HG03378 (cell line): ENCODE results near the gene ZNF398.

Experiments used
- ATAC-seq: cut with Tn5 transposase; IDR thresholded peaks from one replicate; pipeline ENCODE4 v1.9.1; 2021; ENCODE audit warnings: mild to moderate bottlenecking, moderate library complexity; ENCODE audit not compliant: unreplicated experiment

ZNF398 gene

DNA sequence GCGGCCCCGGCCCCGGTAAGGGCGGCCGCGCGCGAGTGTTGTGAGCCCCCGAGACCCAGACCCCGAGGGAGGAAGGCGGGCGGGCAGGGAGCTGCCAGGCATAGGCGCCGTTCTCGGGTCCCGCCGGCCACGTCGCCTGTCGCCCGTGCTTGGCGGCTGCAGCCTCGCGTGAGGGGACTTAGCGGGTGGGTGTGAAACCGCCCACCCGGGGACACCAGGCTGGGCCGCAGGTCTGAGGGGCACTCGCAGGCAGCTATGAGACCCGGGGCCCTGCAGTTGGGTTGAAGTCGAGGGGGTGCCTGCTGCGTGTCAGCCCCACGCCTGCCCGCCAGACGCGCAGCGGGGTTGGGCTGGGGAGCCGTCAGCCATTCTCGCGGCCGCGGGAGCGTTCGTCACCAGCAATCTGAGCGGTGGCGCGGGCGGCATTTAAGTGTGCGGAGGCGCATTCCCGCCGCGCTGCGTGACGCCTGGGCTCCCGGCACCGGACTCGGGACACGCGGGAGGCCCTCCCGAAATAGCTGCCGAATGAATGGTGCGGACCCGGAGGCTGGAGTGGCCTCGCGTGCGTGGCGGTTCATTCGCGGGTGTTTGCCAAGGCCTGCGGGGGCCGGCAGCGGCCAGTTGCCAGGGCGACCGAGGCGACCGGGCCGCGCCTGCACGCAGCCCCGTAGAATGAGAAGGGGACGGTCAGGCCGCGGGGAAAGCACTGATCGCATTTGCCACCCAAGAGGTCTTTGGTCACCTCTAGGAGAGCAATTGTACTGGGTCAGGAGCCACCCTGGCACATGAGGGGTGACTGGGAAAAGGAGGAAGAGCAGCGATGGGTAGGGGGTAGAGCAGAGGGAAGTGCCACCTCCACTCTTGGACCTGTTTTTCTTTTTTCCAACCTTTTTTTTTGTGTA lies 750 bp downstream of the ZNF398 start:
- peak; percentile 25 for ATAC-seq

GRCh38 chr7:149150981-149151380 lies 3.7 kb downstream of the ZNF398 start:
- no peak for ATAC-seq

- ATAC-seq: no peak
These were observed 6.1 kb downstream of the ZNF398 start for GRCh38 chr7:149153346-149153745.

DNA sequence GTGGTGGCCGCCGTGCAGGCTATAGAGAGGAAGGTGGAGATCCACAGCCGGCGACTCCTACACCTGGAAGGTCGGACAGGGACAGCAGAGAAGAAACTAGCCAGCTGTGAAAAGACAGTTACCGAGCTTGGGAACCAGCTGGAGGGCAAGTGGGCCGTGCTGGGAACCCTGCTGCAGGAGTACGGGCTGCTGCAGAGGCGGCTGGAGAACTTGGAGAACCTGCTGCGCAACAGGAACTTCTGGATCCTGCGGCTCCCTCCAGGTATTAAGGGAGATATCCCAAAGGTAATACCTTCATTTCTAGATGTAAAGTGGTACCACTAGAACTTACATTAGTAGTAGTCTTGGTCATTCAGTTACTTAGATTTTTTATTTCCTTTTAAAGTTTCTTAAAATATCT lies 6.8 kb downstream of the ZNF398 start:
- ATAC-seq: no peak

DNA sequence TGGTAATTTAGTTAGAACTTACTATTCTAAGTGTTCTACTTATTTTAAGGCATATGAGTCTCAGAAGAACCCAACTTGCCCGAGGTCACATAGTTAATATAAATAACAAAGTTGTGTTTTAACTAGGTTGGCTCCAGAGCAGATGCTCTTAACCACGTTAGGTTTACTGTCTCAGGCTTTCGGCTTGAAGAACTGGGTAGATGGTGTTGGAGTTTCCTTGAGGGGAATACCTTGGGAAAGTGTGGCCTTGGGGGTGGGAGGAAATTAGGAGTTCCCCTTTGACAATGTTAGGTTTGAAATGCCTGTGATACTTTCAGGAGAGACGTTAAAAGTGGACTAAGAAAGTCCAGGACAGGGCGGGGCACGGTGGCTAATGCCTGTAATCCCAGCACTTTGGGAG lies 9.6 kb downstream of the ZNF398 start:
- no peak for ATAC-seq

- ATAC-seq: no peak
These were observed 14.1 kb downstream of the ZNF398 start for GRCh38 chr7:149161241-149161848.

DNA sequence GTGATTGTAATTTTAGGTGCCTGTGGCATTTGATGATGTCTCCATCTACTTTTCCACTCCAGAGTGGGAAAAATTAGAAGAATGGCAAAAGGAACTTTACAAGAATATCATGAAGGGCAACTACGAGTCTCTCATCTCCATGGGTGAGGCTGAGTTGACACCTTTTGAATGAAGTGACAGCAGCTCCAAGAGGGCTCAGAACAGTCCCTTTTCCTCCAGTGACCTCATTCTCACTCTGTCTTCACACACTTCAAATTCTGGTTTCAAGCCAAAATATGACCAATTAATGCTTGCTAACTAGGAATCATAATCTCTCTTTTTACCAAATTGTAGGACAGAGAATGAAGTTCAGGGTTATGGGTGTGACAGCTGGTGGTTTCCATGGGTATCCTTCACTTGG lies 18.9 kb downstream of the ZNF398 start:
- no peak for ATAC-seq

DNA sequence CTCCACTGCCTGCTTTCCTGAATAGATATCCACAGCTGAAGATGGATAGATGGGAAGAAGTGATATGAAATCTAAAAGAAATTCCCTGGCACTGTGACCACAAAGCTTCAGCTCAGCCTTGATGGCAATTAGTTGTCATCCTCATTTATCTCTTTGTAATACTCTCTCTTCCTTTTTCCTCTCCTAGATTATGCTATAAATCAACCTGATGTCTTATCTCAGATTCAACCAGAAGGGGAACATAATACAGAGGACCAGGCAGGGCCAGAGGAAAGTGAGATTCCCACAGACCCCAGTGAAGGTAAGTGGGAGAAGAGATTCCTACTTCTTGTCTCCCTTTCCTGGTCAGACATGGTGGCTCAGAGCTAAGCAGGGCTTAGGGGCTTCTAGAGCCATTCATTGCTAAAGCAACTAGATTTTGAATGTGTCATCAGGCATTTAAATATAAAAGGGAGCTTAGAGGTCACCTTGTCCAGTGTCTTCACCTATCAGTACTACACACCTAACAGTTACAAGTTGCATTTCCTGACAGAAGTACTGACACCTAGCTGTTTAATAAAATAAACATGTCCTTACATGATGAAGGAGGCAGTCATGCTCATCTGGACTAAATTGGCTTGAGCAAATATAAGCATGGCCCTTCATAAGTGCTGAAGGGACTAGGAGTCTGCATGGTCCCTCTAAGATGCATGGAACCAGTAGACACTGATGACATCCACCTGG lies 19.5 kb downstream of the ZNF398 start:
- no peak for ATAC-seq

GRCh38 chr7:149171892-149172533 lies 24.8 kb downstream of the ZNF398 start:
- ATAC-seq: no peak

- ATAC-seq: no peak
These were observed 25.3 kb downstream of the ZNF398 start for GRCh38 chr7:149172534-149172920.

- no peak for ATAC-seq
These were observed 27.9 kb downstream of the ZNF398 start for GRCh38 chr7:149175150-149175549.

DNA sequence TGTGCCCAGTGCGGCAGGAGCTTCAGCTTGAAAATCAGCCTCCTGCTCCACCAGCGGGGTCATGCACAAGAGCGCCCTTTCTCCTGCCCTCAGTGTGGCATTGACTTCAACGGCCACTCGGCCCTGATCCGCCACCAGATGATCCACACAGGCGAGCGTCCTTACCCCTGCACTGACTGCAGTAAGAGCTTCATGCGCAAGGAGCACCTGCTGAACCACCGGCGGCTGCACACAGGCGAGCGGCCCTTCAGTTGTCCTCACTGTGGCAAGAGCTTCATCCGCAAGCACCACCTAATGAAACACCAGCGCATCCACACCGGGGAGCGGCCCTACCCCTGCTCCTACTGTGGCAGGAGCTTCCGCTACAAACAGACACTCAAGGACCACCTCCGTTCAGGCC lies 32.0 kb downstream of the ZNF398 start:
- no peak for ATAC-seq

GRCh38 chr7:149180722-149181449 lies 33.6 kb downstream of the ZNF398 start:
- ATAC-seq: no peak

GRCh38 chr7:149181450-149181790 lies 34.2 kb downstream of the ZNF398 start:
- ATAC-seq: no peak

GRCh38 chr7:149184274-149184673 lies 37.0 kb downstream of the ZNF398 start:
- ATAC-seq: no peak

DNA sequence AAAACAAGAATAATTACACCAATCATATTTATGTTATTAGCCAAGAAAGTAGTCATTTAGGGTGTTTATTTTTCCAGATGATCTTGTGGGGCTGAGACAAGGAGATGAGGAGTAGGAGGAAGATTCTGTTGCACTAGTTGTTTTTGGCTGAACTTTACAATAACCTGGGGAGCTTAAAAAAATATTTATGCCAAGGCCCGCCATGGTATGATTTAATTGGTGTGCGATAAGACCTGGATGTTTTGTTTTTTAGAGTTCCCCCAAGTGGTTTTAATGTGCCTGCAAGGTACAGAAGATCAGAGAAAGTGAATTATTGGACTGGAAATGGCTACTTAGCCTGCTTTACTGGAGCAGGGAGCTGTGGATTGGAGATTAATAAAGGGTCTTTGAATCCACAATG lies 41.0 kb downstream of the ZNF398 start:
- ATAC-seq: no peak

DNA sequence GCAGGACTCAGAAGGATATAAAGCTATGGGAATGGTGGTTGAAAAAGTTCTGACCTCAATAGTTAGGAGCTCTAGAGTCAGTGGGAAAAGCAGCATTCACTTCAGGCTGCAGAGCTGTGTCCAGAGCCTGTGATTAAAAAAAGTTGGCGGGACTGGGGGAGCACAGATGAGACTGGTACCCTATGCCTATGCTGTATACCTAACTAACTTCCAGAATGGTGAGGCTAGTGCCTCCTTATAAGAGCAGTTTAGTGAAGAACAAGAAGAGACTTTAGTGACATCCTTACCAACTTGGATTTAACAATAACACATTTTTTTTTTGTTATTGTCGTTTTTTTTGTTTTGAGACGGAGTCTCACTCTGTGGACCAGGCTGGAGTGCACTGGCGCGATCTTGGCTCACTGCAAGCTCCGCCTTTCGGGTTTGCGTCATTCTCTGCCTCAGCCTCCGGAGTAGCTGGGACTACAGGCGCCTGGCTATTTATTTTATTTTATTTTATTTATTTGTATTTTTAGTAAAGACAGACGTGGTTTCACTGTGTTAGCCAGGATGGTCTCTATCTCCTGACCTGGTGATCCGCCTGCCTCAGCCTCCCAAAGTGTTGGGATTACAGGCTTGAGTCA lies 41.5 kb downstream of the ZNF398 start:
- ATAC-seq: no peak

GRCh38 chr7:149191851-149192250 lies 44.6 kb downstream of the ZNF398 start:
- ATAC-seq: no peak

DNA sequence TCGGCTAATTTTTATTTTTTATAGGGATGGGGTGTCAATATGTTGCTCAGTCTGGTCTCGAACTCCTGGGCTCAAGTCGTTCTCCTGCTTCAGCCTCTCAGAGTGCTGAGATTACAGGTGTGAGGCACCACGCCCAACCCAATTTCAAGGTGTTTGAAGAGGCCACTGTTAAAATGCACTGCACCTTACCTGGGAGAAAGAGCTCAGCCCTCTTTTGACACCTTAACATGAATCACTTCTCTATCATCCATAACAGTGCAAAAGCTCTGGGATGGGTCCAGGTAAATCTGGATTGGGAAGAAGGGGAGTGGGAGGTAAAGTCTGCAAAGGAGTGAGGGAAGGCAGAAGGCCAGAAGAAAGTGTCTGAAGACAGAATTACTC lies 47.5 kb downstream of the ZNF398 start:
- ATAC-seq: no peak
